ENCODE measurements around the gene LIG3. TPM values are rescaled to one million over a fixed set of nuclear protein-coding genes. Genes with fewer than 3 reads are reported as not detected.

Gene LIG3
- total and polyA plus RNA-seq, 2 of the 13 experiments (the other 11 are each of a cell fraction or from before 2014, with no cell fraction given): 34.4 to 36.2 TPM

DNA sequence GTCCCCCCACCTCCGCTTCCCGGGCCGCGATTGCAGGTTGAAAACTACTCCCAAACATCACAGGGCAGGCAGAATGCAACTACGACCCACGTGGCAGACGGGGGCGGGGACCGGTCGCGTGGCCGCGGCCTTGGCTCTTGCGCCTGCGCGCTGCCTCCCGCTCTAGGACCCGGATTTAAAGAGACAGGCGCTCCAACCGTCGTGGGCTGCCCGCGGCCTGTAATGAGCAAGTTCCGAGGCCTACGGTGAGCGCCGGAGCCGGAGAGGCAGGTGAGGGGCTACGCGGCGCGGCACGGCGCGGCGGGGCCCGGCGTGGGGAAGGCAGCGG, at the start of gene LIG3 (continued):
- no peak for TF ChIP-seq NCOA1 (CRISPR knock-in tag; IDR thresholded peaks at IDR 0.05)
- no peak for TF ChIP-seq ZNF143 (CRISPR knock-in tag; IDR thresholded peaks at IDR 0.05)
- 0 out of 2 replicates have a peak, but pooled peaks have one; percentile 61 for TF ChIP-seq CBX5 (CRISPR knock-in tag; IDR thresholded peaks at IDR 0.05; ENCODE audit: borderline replicate concordance)
- no peak for TF ChIP-seq ZNF780A (CRISPR knock-in tag; IDR thresholded peaks at IDR 0.05)
- TF ChIP-seq ZFP62 (CRISPR knock-in tag; IDR thresholded peaks at IDR 0.05): no peak
- TF ChIP-seq NFRKB (IDR thresholded peaks at IDR 0.05): no peak
- TF ChIP-seq ZBTB42 (CRISPR knock-in tag; IDR thresholded peaks at IDR 0.05): 0 out of 2 replicates have a peak, but pooled peaks have one; percentile 17
- TF ChIP-seq ZFP41 (CRISPR knock-in tag; IDR thresholded peaks at IDR 0.05; ENCODE audit: borderline replicate concordance): no peak
- TF ChIP-seq, protein P1, sequence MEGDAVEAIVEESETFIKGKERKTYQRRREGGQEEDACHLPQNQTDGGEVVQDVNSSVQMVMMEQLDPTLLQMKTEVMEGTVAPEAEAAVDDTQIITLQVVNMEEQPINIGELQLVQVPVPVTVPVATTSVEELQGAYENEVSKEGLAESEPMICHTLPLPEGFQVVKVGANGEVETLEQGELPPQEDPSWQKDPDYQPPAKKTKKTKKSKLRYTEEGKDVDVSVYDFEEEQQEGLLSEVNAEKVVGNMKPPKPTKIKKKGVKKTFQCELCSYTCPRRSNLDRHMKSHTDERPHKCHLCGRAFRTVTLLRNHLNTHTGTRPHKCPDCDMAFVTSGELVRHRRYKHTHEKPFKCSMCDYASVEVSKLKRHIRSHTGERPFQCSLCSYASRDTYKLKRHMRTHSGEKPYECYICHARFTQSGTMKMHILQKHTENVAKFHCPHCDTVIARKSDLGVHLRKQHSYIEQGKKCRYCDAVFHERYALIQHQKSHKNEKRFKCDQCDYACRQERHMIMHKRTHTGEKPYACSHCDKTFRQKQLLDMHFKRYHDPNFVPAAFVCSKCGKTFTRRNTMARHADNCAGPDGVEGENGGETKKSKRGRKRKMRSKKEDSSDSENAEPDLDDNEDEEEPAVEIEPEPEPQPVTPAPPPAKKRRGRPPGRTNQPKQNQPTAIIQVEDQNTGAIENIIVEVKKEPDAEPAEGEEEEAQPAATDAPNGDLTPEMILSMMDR (CRISPR knock-in tag; IDR thresholded peaks at IDR 0.05): no peak
- no peak for TF ChIP-seq MBNL3 (CRISPR knock-in tag; conservative IDR thresholded peaks at IDR 0.05)
- TF ChIP-seq ZNF674 (CRISPR knock-in tag; IDR thresholded peaks at IDR 0.05; ENCODE audit: low read depth): no peak
- TF ChIP-seq SRSF9 (IDR thresholded peaks at IDR 0.05; ENCODE audit: borderline replicate concordance, insufficient read depth, low read depth, low read length, poor library complexity, severe bottlenecking): no peak
- TF ChIP-seq, protein P2, sequence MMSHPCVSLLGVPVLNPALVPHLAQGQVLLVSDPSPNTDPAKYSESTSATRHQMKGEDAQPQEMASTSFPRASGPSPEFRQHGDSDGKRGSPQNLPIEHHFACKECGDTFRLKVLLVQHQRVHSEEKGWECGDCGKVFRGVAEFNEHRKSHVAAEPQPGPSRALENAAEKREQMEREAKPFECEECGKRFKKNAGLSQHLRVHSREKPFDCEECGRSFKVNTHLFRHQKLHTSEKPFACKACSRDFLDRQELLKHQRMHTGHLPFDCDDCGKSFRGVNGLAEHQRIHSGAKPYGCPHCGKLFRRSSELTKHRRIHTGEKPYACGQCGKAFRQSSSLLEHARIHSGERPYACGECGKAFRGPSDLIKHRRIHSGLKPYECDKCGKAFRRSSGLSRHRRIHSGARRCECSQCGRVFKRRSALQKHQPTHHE (CRISPR knock-in tag; IDR thresholded peaks at IDR 0.05; ENCODE audit: borderline replicate concordance): no peak
- peak; percentile 85 for TF ChIP-seq POLR2AphosphoS5 (IDR thresholded peaks at IDR 0.05; ENCODE audit: low read depth, low read length)
- TF ChIP-seq, protein P3, sequence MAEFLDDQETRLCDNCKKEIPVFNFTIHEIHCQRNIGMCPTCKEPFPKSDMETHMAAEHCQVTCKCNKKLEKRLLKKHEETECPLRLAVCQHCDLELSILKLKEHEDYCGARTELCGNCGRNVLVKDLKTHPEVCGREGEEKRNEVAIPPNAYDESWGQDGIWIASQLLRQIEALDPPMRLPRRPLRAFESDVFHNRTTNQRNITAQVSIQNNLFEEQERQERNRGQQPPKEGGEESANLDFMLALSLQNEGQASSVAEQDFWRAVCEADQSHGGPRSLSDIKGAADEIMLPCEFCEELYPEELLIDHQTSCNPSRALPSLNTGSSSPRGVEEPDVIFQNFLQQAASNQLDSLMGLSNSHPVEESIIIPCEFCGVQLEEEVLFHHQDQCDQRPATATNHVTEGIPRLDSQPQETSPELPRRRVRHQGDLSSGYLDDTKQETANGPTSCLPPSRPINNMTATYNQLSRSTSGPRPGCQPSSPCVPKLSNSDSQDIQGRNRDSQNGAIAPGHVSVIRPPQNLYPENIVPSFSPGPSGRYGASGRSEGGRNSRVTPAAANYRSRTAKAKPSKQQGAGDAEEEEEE (CRISPR knock-in tag; IDR thresholded peaks at IDR 0.05; ENCODE audit: borderline replicate concordance): no peak
- TF ChIP-seq ZNF792 (CRISPR knock-in tag; IDR thresholded peaks at IDR 0.05): peak; percentile 46
- TF ChIP-seq, protein P4, sequence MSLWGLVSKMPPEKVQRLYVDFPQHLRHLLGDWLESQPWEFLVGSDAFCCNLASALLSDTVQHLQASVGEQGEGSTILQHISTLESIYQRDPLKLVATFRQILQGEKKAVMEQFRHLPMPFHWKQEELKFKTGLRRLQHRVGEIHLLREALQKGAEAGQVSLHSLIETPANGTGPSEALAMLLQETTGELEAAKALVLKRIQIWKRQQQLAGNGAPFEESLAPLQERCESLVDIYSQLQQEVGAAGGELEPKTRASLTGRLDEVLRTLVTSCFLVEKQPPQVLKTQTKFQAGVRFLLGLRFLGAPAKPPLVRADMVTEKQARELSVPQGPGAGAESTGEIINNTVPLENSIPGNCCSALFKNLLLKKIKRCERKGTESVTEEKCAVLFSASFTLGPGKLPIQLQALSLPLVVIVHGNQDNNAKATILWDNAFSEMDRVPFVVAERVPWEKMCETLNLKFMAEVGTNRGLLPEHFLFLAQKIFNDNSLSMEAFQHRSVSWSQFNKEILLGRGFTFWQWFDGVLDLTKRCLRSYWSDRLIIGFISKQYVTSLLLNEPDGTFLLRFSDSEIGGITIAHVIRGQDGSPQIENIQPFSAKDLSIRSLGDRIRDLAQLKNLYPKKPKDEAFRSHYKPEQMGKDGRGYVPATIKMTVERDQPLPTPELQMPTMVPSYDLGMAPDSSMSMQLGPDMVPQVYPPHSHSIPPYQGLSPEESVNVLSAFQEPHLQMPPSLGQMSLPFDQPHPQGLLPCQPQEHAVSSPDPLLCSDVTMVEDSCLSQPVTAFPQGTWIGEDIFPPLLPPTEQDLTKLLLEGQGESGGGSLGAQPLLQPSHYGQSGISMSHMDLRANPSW (CRISPR knock-in tag; IDR thresholded peaks at IDR 0.05; ENCODE audit: borderline replicate concordance): no peak
- no peak; the same call in 1 of the 2 replicates for TF ChIP-seq ZNF557 (CRISPR knock-in tag; IDR thresholded peaks at IDR 0.05)
- TF ChIP-seq ZSCAN25 (CRISPR knock-in tag; IDR thresholded peaks at IDR 0.05): no peak
- TF ChIP-seq ELF1 (CRISPR knock-in tag; IDR thresholded peaks at IDR 0.05): peak; percentile 57; the same call in 1 of the 2 replicates
- TF ChIP-seq, protein P5, sequence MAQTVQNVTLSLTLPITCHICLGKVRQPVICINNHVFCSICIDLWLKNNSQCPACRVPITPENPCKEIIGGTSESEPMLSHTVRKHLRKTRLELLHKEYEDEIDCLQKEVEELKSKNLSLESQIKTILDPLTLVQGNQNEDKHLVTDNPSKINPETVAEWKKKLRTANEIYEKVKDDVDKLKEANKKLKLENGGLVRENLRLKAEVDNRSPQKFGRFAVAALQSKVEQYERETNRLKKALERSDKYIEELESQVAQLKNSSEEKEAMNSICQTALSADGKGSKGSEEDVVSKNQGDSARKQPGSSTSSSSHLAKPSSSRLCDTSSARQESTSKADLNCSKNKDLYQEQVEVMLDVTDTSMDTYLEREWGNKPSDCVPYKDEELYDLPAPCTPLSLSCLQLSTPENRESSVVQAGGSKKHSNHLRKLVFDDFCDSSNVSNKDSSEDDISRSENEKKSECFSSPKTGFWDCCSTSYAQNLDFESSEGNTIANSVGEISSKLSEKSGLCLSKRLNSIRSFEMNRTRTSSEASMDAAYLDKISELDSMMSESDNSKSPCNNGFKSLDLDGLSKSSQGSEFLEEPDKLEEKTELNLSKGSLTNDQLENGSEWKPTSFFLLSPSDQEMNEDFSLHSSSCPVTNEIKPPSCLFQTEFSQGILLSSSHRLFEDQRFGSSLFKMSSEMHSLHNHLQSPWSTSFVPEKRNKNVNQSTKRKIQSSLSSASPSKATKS (CRISPR knock-in tag; IDR thresholded peaks at IDR 0.05): no peak
- TF ChIP-seq ZNF432 (CRISPR knock-in tag; IDR thresholded peaks at IDR 0.05; ENCODE audit: borderline replicate concordance): no peak

All from HepG2 (cell line).